GM18519 (cell line): ENCODE results near the gene MARCHF3.
"Not testable (repeated sequence)": the region's sequence is repeated elsewhere in the genome, so short reads cannot be mapped to it uniquely, and the experiment has no call there.

ENCODE experiments used
- ATAC-seq: cut with Tn5 transposase; IDR thresholded peaks from one replicate; pipeline ENCODE4 v1.9.1; 2021; ENCODE audit warnings: mild to moderate bottlenecking, moderate library complexity; ENCODE audit not compliant: unreplicated experiment, low FRiP score

Gene MARCHF3

GRCh38 chr5:127014573-127014972 lies 15.8 kb downstream of the MARCHF3 start:
- ATAC-seq = peak; percentile 73

DNA sequence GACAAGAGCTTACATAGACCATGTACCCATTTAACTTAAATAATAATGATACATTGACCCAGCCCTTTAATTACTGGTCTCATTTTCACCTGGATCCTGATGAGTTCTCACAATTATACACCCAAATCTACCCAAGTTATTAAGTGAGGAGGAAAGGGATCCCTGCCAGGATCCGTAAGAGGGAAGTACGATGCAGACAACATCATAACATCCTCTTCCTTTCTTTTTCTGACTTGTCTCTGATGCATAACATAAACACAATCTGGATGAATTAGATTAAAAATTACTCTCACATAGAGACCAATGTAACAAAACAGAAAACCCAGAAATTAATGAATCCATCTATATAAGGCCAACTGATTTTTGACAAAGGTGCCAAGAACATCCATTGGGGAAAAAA lies 17.0 kb downstream of the MARCHF3 start:
- no peak for ATAC-seq

- ATAC-seq = no peak
Observed at GRCh38 chr5:127012916-127013315, 17.4 kb downstream of the MARCHF3 start.

- peak; percentile 55 for ATAC-seq
Observed at GRCh38 chr5:127011961-127012644, 18.3 kb downstream of the MARCHF3 start.

GRCh38 chr5:127011153-127011552 lies 19.2 kb downstream of the MARCHF3 start:
- no peak for ATAC-seq

GRCh38 chr5:127010362-127010761 lies 20.0 kb downstream of the MARCHF3 start:
- ATAC-seq = no peak

GRCh38 chr5:127009784-127010183 lies 20.6 kb downstream of the MARCHF3 start:
- no peak for ATAC-seq

DNA sequence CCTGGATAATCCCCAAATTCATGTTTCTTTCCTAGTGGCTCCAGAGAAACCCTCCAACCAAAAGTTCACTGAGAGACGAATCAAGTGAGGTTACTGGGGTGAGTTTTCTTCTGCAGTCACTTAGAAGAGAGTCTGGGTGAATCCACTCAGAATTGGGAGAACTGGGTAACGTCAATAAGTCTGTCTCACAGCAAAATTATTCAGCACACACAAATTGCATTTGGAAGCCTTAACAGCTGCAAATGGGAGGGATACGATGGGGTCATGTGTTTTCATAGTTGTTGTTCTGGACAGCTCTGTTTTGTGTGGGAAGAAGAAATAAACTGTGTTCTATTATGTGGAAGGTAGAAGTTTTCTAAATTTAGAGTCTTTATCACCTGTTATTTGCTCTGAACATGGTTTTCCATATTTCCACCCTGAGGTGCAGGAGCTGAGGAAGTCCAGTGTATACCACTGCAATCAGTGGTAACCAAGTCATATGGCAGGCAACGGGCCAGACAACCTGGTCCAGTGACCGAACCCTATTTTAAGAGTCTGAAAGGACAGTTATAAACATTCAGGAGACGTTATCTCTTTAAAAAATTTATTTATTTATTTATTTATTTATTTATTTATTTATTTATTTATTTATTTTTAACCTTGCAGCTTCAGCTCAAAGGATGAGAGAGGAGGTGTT lies 21.9 kb downstream of the MARCHF3 start:
- no peak for ATAC-seq

GRCh38 chr5:127007522-127007921 lies 22.8 kb downstream of the MARCHF3 start:
- no peak for ATAC-seq

DNA sequence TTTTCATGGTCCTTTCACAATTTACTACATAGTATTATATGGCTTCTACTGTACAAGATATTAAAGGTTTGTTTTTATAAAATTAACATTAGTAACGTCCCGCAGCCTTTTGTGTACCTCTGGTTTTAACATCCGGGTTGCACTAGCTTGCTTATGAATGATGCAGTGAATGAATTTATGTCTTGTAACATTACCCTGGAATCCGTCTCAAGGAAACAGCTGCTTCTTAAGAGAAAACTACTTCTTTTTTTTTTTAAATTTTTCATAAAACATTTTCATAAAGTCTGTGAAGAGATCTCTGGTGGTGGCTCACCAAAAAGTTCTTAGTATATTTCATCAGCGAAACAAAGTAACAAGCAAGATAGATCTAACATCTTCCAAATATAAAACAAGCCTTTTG lies 23.6 kb downstream of the MARCHF3 start:
- no peak for ATAC-seq

GRCh38 chr5:127005282-127005681 lies 25.1 kb downstream of the MARCHF3 start:
- ATAC-seq = not testable (repeated sequence)

GRCh38 chr5:127004721-127005120 lies 25.6 kb downstream of the MARCHF3 start:
- ATAC-seq = no peak

- ATAC-seq = no peak
Observed at GRCh38 chr5:127003798-127004495, 26.4 kb downstream of the MARCHF3 start.

DNA sequence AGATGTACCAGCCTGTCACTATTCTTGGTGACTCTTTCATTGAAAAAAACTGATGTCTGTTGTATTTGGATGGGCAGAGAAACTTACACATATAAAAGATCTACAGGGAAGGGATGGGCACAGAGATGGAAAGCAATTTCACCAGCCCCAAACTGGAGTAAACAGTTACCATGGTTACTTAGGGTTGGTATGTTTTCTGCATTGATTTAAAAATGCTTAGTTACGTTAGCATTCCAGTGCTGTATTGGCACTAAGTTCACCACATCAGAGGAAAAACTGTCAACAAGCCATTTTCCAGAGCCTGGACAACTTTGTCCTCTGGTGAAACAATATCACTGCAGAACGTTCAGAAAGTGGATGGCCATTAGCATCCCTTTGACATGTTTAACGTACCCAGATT lies 28.0 kb downstream of the MARCHF3 start:
- no peak for ATAC-seq

DNA sequence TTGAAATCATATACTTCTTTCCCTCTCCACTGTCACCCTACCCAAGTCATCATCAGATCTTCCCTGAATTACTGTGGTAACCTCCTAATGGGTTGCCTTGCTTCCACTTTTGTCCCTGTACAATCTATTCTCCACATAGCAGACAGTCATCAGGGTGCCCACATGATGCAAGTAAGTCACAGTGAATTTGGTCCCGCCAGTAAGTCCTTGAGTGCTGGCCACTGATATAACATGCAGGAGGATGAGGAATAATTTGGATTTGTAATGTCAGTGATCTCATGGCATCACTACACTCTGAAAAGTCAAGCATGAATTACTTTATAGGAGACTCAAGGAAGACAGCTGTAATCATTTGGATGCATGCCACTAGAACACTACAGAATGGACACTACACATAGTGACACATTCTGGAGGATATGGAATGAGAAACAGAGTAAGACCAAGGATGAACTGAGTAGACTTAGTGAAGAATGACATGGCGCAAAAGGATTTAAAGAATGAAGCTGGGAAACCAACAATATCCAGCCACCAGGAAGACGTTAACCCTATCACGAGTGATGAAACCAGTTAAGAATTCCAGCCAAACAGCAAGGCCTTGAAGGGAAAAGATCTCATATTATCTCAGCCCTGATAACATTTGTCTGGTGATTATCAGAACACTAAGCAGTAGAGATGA lies 28.6 kb downstream of the MARCHF3 start:
- no peak for ATAC-seq

- no peak for ATAC-seq
Observed at GRCh38 chr5:126998895-126999570, 31.3 kb downstream of the MARCHF3 start.

- ATAC-seq = peak; percentile 69
Observed at GRCh38 chr5:126998201-126998631, 32.1 kb downstream of the MARCHF3 start.

- ATAC-seq = no peak
Observed at GRCh38 chr5:126995689-126996088, 34.7 kb downstream of the MARCHF3 start.

DNA sequence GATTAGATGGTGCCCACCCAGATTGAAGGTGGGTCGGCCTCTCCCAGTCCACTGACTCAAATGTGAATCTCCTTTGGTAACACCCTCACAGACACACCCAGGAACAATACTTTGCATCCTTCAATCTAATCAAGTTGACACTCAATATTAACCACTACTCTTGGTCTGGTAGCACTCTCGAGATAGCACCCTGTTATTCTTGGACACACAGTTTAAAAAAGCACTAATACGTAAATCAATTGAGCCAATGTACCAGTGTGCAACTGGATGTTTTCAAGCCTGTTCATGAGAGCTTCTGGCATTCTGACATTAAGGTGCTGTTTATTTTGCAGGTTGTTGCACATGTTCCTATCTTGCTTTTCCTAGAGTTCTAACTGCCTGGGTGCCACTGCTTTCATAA lies 35.3 kb downstream of the MARCHF3 start:
- no peak for ATAC-seq

GRCh38 chr5:126994485-126994884 lies 35.9 kb downstream of the MARCHF3 start:
- no peak for ATAC-seq
